K562 (cell line): ENCODE data around the gene MARCKS. TPM values are rescaled to one million over a fixed set of nuclear protein-coding genes. Genes with fewer than 3 reads are reported as not detected.

ENCODE experiments used
- ATAC-seq: fragments of 200-7000 bp; cut with Tn5 transposase; 3 replicates; pipeline ENCODE4 v1.9.1; 2020; ENCODE audit warnings: moderate library complexity
- BruUV-seq: library from RNA; stranded (reverse); fragments of 400-500 nt; replicated peaks from 2 replicates; lab custom pipeline; 2021; lab: Mats Ljungman, UMichigan
- CTCF ChIA-PET: fragments of 300-600 bp; formaldehyde crosslinking; extraction: SDS; loops from one replicate; lab custom pipeline; 2021; ENCODE audit warnings: low intra/inter-chr PET ratio; lab: Yijun Ruan, JAX
- POLR2A ChIA-PET: fragments of 300-600, 350-650 bp; sonication (Branson Sonifier 250); formaldehyde crosslinking; extraction: SDS; loops from one replicate; lab custom pipeline; 2021; ENCODE audit warnings: antibody characterized with exemption, inconsistent platforms; lab: Yijun Ruan, JAX
- DNase-seq, 4 experiments: peaks; one replicate each; pipeline versions ENCODE4 v3.0.0 to v3.0.0-alpha.2; 2011 to 2018; ENCODE audit warnings: low spot score in 3 of 4, mixed read lengths in 3 of 4; ENCODE audit errors: extremely low read depth in 1 of 4
- FAIRE-seq: peaks from 2 replicates; lab custom pipeline; 2011; peaks lifted over from hg19 to GRCh38; lab: Jason Lieb, UNC
- H2AFZ ChIP-seq: 2 replicates; pipeline ENCODE4 v1.6.0; 2011; ENCODE audit warnings: low read depth, low read length, control low read depth, inconsistent platforms
- H3K27ac ChIP-seq: fragments of 200-600 bp; 3 replicates; pipeline ENCODE4 v1.8.0; 2011; ENCODE audit warnings: low read depth, mild to moderate bottlenecking, control low read depth, inconsistent platforms, low read length, moderate library complexity, mixed read lengths; ENCODE audit errors: extremely low read depth
- H3K27me3 ChIP-seq, 2 experiments: fragments of 300-600 bp in 1 of 2; 2 replicates in 1 of 2; 3 replicates in 1 of 2; pipeline versions ENCODE4 v1.6.0 to v1.8.0; 2011; ENCODE audit warnings: inconsistent platforms in 2 of 2, low read length in 2 of 2, mild to moderate bottlenecking in 1 of 2, mixed read lengths in 1 of 2, moderate library complexity in 1 of 2; ENCODE audit not compliant: control insufficient read depth in 2 of 2, insufficient read depth in 2 of 2
- H3K36me3 ChIP-seq: fragments of 300-600 bp; 3 replicates; pipeline ENCODE4 v1.8.0; 2011; ENCODE audit warnings: mild to moderate bottlenecking, low read length, inconsistent platforms; ENCODE audit not compliant: control insufficient read depth, insufficient read depth
- H3K4me1 ChIP-seq, 2 experiments: fragments of 200-600 bp in 1 of 2; replicated peaks in 1 of 2; 2 replicates in 1 of 2; 3 replicates in 1 of 2; pipeline versions ENCODE4 v1.5.1 to v1.8.0; 2011; ENCODE audit warnings: inconsistent platforms in 2 of 2, low read length in 2 of 2, mild to moderate bottlenecking in 1 of 2, mixed read lengths in 1 of 2, moderate library complexity in 1 of 2; ENCODE audit not compliant: control insufficient read depth in 2 of 2, insufficient read depth in 2 of 2
- H3K4me2 ChIP-seq: 2 replicates; pipeline ENCODE4 v1.6.1; 2011; ENCODE audit warnings: low read length, control low read depth, inconsistent platforms, mixed read lengths; ENCODE audit not compliant: insufficient read depth
- H3K4me3 ChIP-seq: fragments of 200-600 bp; sonication (generic), shearing (Covaris generic); 2 replicates; pipeline ENCODE4 v1.5.1; 2016; ENCODE audit warnings: control low read depth, inconsistent platforms
- H3K79me2 ChIP-seq: fragments of 200-600 bp; 3 replicates; pipeline ENCODE4 v1.8.0; 2011; ENCODE audit warnings: low read length, inconsistent platforms; ENCODE audit not compliant: control insufficient read depth, insufficient read depth
- H3K9ac ChIP-seq, 2 experiments: 2 replicates each; pipeline versions ENCODE4 v1.6.0 to v1.6.1; 2011; ENCODE audit warnings: low read depth in 2 of 2, low read length in 2 of 2, control low read depth in 1 of 2, inconsistent platforms in 1 of 2, mild to moderate bottlenecking in 1 of 2, mixed read lengths in 1 of 2; ENCODE audit not compliant: insufficient read depth in 1 of 2
- H3K9me1 ChIP-seq: one replicate; pipeline ENCODE4 v1.6.0; 2011; ENCODE audit warnings: inconsistent platforms, mild to moderate bottlenecking, low read length, moderate library complexity; ENCODE audit not compliant: control insufficient read depth, insufficient read depth
- H3K9me3 ChIP-seq: replicated peaks from 2 replicates; pipeline ENCODE4 v1.5.1; 2011; ENCODE audit warnings: low read depth, low read length, inconsistent platforms; ENCODE audit not compliant: control insufficient read depth, insufficient read depth
- H4K20me1 ChIP-seq: replicated peaks from 2 replicates; pipeline ENCODE4 v1.6.1; 2011; ENCODE audit warnings: low read length, inconsistent platforms, mixed read lengths; ENCODE audit not compliant: control insufficient read depth, insufficient read depth
- BMI1 ChIP-seq: fragments of 150-350 bp; IDR thresholded peaks from 2 replicates; pipeline ENCODE4 v1.6.1; 2014; ENCODE audit warnings: low read length
- C11orf30 ChIP-seq: fragments of 450-650 bp; IDR thresholded peaks from 2 replicates; pipeline ENCODE4 v1.6.1; 2016; ENCODE audit warnings: low read depth, mild to moderate bottlenecking
- MAFG ChIP-seq: fragments of 450-650 bp; conservative IDR thresholded peaks from 2 replicates; pipeline ENCODE4 v1.6.1; 2016; ENCODE audit warnings: missing genetic modification characterization, missing compliant biosample characterization
- PTTG1 ChIP-seq: fragments of 450-650 bp; IDR thresholded peaks from 2 replicates; pipeline ENCODE4 v1.6.1; 2016; ENCODE audit warnings: low read depth, mild to moderate bottlenecking, missing genetic modification characterization, missing compliant biosample characterization
- TGIF2 ChIP-seq: sonication (generic); formaldehyde crosslinking; IDR thresholded peaks from 2 replicates; pipeline ENCODE4 v1.8.1; 2022; ENCODE audit warnings: mild to moderate bottlenecking, missing genetic modification reagents, moderate library complexity
- ZBTB33 ChIP-seq: sonication (generic); formaldehyde crosslinking; IDR thresholded peaks from 2 replicates; pipeline ENCODE4 v1.8.1; 2023; ENCODE audit warnings: mild to moderate bottlenecking, missing genetic modification reagents
- ZNF316 ChIP-seq: fragments of 450-650 bp; IDR thresholded peaks from 2 replicates; pipeline ENCODE4 v1.6.1; 2016
- ZNF79 ChIP-seq: fragments of 250-450 bp; sonication (Bioruptor Pico); IDR thresholded peaks from 2 replicates; pipeline ENCODE4 v1.4.0; 2020; ENCODE audit warnings: low read depth, mild to moderate bottlenecking, moderate library complexity
- WGBS: fragments of 100-300 bp; shearing (Covaris generic); methylation state at CpG from one replicate; pipeline ENCODE4 v1.1.6; 2016; ENCODE audit warnings: low coverage, mixed read lengths; ENCODE audit not compliant: insufficient coverage; ENCODE audit errors: missing lambda C conversion rate; 5-methylcytosine and 5-hydroxymethylcytosine counted together
- in situ Hi-C: fragments of 300-500 bp; cut with MboI; formaldehyde crosslinking; loops from 4 replicates; pipeline ENCODE4 v1.15.0; 2018; ENCODE audit warnings: inconsistent platforms, mixed read lengths
- intact Hi-C: fragments of 100-400 bp; cut with micrococcal nuclease; formaldehyde crosslinking; loops from 2 replicates; pipeline ENCODE4 v1.14.2; 2022
- polyA plus RNA-seq, 8 experiments: library from polyadenylated mRNA; depleted of rRNA in 4 of 8; stranded (reverse) in 5 of 8; unstranded in 3 of 8; fragments of >200 nt; fragmentation: Nextera tagmentation in 2 of 8; fragmentation: Illumina TruSeq in 1 of 8; extraction: Ambion mirVana in 2 of 8; extraction: Trizol in 1 of 8; gene quantifications; 2 replicates each; pipeline versions ENCODE4 v1.2.1 to v1.2.3, GENCODE V29; 2011 to 2014; ENCODE audit warnings: inconsistent platforms in 1 of 8, missing spikeins in 1 of 8
- total RNA-seq, 7 experiments: library from RNA; depleted of rRNA in 6 of 7; stranded (reverse); fragments of >200 nt in 6 of 7; fragmentation: Illumina TruSeq in 2 of 7; extraction: Trizol in 2 of 7; gene quantifications; 2 replicates each; pipeline versions ENCODE4 v1.2.1 to v1.2.3, GENCODE V29; 2011 to 2021; ENCODE audit warnings: low replicate concordance in 1 of 7

Gene MARCKS
- total and polyA plus RNA-seq, 9 of the 15 experiments (the other 6 are each of a cell fraction or from before 2014, with no cell fraction given), result 0.15 to 2.7 (median 1.0) TPM

GRCh38 chr6:113855500-113856374 lies 1.4 kb upstream of the MARCKS start:
- no peaks in the 10 kb centered on the region for H3K79me2 ChIP-seq
- no peaks in the 10 kb centered on the region for H3K36me3 ChIP-seq
- peak overlapping the region in 1 of 2 experiments; percentile 71; a peak in 1 of 4 replicates for H3K9ac ChIP-seq
- ATAC-seq, result no peak
- no peak overlapping the region for H3K27ac ChIP-seq
- BruUV-seq, result no TSS peak
- no peaks in the 10 kb centered on the region for H4K20me1 ChIP-seq
- no peak for TF ChIP-seq ZBTB33 (CRISPR knock-in tag)
- TF ChIP-seq BMI1, result no peak
- TF ChIP-seq ZNF316, result peak; percentile 82
- TF ChIP-seq TGIF2 (CRISPR knock-in tag), result no peak
- TF ChIP-seq ZNF79, result no peak
- peak; percentile 68 for TF ChIP-seq MAFG (tag)
- TF ChIP-seq PTTG1 (tag), result no peak
- TF ChIP-seq C11orf30, result peak; percentile 69; the same call in 1 of the 2 replicates
- TF ChIP-seq, all 486 proteins: peak for 3
- Histone ChIP-seq H3K4me1 (peaks cover 6 to 25% of the 10 kb centered on the region in 2 experiments), H3K4me2 (peak overlapping the region; percentile 56), H3K9me1 (no peaks in the 10 kb centered on the region), H3K9me3 (no peaks in the 10 kb centered on the region), H3K4me3 (peak overlapping the region; percentile 35), H3K27me3 (peaks cover 0 to 15% of the 10 kb centered on the region in 2 experiments; a peak in 2 of 5 replicates), H2AFZ (peak overlapping the region; percentile 83)
- in situ Hi-C loops, result no loop called here
- ChIA-PET CTCF (no interaction called here), POLR2A (interaction anchor here (0.6 to 0.8 kb wide), 5 partner anchors 32 to 972 kb away, joined by 3 read pairs; no protein-coding TSS in a partner anchor)
- peak in 1 of 4 experiments; percentile 20 for DNase-seq
- FAIRE-seq, result peak; percentile 58
- intact Hi-C loops, result loop anchor here (5.0 kb wide), 4 partner anchors 52 to 1673 kb away; no protein-coding TSS in a partner anchor
- WGBS, result 38% methylated on average over 22 of the region's 27 CpGs
